ENCODE results near the gene ANKRD23.
"Not testable (repeated sequence)": the region's sequence is repeated elsewhere in the genome, so short reads cannot be mapped to it uniquely, and the experiment has no call there.

Gene ANKRD23
- total RNA-seq = 0.96 to 4.4 reads per million in 2 experiments

DNA sequence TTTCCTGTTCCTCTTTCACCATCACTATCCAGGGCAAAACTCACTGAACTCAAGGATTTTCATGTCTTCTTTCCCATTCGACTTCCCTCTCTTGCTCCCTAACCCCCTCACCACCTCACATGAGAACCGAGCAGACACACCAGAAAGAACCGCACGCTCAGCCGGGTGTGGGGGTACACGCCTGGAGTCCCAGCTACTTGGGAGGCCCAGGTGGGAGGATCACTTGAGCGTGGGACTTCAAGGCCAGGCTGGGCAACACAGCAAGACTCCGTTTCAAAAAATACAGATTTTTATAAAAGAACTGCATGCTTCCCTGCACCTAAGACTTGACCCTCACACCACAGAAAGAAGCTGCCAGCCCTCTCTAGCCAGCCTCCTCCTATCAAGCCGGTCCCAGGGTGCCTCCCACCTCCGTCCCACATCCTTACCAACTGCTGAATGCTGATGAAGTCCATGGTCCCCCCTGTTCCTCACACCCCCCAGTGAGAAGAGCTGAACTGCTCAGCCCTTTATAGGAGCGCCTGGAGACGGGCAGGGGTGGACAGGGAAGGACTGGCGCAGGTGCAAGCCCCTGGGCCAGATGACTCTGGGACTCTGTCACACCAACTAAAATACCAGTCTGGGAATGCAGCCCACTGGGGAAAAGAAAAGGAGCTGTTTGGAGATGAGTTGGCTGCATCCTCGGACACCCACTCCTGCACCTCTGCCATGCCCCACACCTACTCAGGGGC, at the start of gene ANKRD23:
TSS of gene ANKRD23 (minus strand) at position 484 of the 731 bp plus-strand sequence. CDS start at position 455, 29 bp downstream.
- DNase-seq (ENCODE audit: low read depth) = no peak

DNA sequence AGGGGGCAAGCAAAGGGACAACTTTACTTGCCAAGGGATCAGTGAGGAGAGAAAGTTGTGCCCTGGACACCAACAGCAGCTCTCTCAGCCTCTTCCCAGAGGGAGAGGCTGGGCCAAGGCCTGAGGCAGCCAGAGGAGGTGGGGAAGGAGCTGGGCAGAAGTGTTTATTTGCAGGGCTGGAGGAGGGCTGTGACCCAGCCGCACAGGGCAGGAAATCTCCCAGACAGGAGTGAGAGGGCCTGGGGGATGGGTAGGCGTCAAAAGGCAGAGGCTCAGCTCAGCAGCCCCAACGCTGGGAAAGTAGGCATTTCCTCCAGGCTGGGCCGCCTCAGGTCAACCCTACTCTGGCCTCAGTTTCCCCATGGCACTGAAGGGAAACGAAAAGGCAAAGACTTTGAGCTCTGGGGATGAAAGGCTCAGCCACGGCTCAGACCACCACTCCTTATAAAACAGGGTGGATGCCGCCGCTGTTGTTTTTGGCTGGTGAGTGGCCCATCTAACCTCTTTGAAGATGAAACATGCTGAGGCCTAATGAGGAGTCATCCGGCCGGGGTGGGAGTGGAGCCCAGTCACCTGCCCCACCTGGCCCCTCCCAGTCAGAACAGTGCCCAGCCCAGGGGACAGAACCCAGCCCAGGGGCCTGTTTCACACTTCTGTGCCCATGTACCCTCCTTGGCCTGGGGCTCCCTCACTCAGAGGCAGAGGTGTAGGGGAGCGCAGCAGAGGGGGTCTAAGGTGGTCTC, 47.9 kb upstream of the ANKRD23 start:
- DNase-seq (ENCODE audit: low read depth) = no peak

DNA sequence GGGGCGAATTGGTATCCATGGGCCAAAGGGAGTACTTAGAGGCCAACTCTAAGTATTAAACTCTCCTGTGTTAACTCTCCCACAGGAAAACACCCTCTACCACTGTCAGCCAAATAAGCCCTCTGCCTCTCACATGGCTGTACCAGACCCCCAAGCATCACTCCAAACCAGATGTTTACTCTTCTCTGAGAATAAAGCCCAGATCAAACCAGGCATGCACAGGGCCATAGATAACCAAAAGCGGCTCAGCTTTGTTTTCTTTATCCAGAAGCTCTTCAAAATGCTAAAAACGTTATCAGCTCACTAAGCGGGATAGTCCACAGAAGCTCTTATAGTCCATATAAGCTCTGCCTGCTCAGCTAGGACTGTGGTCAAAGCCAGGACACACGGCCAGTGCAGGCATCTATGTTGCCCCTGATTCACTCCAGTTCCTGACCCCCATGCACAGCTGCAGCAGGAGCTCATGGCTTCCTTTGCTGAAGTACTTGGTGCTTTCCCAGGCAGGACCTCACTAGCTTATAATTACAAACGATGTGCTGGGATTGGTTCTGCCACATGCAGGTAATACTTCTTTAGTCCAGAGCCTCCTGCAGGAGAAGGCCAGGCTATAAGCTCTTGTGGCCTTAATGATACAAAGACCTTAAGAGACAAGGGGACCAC, 47.0 kb upstream of the ANKRD23 start:
- no peak for DNase-seq (ENCODE audit: low read depth)

DNA sequence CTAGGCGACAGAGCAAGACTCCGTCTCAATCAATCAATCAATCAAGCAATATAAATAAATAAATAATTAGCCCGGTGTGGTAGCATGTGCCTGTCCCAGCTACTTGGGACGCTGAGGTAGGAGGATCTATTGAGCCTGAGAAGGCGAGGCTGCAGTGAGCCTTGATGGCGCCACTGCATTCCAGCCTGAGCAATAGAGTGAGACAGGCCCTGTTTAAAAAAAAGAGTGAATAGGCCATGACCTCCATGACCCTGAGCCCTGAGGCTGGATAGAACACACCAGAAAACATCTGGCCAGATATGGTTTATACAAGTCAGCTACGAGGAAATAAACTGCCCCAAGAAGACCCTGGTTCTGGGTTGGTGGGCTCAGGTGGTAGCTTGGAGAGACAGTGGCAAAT, 46.4 kb upstream of the ANKRD23 start:
- no peak for DNase-seq (ENCODE audit: low read depth)

DNA sequence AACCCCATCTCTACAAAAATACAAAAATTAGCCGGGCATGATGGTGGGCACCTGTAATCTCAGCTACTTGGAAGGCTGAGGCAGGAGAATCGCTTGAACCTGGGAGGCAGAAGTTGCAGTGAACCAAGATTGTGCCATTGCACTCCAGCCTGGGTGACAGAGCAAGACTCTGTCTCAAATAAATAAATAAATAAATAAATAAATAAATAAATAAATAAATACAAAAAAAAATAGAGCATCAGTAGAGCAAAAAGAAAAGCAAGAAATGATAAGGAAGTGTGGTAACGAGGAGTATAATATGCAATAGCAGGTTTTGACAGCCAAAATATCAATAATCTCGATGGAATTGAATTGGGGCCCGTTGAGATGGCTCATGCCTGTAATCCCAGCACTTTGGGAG, 45.7 kb upstream of the ANKRD23 start:
- not testable (repeated sequence) for DNase-seq (ENCODE audit: low read depth)

DNA sequence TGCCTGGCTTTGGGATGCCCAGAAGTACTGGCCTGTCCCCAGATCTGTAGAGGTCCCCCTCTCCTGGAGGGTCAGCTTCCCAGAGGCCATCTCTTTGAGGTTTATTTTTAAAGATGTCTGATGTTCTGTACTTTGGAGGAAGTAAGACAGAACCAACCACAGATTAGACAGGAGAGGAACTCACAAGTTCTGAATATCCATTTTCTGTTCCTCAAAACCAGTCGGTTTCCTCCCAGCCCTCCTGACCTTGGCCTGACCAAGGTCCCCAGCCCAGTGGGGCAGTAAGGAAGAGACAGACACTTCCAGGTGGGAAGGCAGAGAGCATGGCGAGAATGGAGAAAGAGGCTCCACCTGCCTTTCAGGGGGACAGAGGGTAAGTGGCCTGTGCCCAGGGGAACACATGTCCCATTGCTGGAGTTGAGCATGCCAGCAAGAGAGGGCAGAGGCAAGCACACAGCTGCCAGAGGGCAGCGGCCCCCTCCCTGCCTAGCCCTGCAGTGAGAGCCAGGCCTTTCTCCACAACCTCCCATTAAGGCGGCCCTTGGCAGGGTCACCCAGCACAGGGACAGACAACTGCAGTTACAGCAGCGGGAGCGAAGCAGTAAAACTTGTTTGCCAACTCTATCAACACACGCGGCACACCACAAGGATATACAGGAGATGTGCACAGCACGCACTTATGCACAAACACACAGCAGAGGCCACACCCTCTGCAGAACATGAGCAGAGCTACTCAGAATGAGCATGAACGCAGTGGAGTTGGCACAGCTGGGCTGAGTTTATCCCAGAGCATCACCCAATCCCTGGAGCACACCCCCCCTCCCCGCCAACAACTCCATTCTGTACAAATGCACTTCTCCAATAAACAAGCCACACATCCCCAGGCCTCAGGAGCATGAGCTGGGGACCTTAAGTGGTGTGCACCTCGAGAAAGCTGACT, 44.5 kb upstream of the ANKRD23 start:
- DNase-seq (ENCODE audit: low read depth) = no peak

DNA sequence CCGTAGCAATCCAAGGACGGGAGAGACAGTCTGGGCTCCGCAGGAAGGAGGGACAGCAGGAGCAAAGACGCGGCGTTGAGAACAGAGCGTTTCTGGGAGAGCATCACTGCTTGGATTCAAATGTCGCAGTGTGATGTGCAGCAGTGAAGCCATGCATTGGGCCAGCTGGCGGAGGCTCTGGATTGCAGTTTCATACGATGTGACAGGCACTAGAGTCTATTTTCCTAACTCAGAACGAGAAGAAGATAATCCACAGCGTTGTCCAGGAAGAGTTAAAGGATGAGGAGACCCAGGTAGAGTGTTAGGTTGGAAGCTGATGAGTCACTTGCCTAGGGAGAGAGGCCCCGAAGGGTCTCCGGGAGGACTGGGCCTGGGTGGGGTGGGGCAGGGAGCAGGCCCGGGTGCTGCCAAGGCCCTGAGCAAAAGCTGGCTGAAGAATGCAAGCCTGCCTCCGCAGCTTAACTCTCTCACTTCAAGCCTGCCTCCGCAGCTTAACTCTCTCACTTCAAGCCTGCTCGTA, 43.7 kb upstream of the ANKRD23 start:
- no peak for DNase-seq (ENCODE audit: low read depth)

DNA sequence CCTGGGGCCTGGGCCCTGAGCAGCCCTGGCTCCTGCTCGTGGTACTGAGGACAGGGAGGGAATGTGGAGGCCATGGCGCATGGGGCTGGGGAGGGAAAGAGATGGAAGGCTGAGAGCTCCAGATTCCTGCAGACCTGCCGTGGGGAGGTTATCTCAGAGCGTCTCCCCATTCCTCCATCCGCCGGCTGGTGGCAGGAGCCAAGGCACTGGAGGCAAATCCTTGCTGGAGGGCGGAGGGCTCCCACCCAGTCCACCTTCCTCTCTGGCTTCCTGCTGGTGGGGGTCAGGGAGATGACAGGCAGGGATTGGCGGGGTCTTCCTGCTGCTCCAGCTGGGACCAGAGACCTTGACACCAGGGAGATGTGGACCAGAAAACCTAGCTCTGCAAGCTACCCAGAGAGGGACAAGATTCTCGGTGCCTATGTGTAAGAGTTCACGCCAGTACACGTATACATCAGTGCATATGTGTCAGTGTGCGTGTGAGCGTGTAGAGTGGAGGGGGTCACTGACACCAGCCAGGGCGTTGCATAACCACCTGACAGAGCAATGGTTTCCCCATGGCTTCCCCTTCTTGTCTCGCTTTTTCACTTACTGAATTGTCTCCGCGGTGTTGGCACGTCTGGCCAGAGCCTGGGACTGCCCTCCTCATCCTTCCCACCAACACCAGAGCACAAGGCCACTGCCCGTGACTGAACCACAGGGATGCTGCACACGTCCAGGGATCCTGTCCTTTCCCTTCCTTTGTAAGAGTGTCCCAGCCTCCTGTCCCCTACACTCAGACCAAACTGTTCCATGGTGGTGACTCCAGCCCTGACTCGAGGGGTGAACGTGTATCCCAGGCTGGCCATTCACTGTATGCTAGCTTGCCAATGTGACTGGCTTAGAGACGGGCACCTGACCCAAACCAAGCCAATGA, 41.9 kb upstream of the ANKRD23 start:
- no peak for DNase-seq (ENCODE audit: low read depth)

DNA sequence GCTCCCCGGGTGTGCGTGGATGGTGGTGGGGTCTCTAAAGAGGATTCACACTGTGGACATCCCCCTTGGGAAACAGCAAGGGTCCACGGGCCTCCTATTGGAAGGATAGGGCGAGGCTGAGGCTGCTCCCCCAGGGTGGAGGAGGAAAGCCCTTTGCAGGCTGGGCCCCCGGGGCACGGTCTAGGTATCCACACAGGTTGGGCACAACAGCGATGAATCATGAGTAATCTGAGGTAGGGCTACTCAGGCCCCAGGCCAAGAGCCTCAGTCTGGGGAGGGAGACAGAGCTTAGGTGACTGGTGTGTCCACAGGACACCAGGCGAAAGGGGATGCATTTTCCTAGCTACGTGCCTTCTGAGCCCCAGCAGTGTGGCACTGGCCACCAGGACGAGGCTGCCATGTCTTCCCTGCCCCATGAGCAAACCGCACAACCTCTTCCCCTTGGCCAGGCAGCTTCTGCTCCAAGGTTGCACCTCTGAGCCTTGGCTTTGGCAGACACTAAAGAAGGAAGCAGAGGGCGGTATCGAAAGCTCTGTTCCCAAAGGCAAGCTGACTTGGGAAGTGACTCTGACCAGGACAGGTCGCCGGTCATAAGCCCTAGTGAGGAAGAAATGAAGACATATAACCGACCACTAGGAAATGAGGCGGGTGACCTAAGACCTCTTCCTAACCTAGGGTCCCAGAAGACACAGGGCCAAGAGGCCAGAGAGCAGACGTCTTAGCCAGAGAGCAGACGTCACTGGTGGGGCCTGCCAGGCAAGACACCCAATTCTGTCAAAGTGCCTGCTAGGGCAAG, 40.7 kb upstream of the ANKRD23 start:
- no peak for DNase-seq (ENCODE audit: low read depth)

DNA sequence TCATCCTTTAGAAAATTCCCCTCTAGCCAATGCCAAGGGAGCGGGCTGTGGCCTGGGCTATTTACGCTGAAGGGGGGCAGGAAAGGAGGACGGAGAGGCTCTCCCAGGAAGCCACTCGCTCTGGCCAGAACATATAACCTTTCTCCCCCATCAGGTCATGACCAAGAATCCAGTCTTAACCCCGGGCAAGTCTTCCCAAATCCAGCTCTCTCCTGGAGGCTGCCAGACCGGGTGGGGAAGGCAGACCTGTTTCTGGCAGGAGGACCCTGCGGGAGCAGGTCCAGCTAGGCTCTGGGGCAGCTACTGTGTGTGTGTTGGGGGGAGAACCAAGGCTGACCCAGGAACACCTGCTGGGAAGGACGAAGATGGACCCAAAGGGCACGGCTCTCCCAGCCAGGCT, 39.5 kb upstream of the ANKRD23 start:
- no peak for DNase-seq (ENCODE audit: low read depth)

DNA sequence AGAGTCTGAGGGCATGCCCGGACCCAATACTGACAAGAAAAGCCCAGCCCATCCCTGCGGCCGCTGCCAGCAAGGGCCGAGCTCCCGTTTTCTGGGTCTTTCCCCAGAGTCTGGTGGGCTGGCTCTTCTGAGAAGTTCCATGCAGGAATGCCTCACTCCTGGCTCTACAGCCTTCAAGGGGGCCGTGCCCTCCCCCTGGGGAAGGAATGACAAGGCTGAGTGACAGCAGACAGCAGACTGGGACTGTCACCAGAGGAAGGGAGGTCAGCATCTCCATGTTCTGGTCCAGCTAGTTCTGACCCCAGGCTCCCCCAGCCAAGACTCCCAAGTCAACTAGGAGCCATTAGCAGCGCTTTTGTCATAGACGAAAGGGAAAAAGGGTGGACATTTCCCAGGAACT, 39.1 kb upstream of the ANKRD23 start:
- no peak for DNase-seq (ENCODE audit: low read depth)

DNA sequence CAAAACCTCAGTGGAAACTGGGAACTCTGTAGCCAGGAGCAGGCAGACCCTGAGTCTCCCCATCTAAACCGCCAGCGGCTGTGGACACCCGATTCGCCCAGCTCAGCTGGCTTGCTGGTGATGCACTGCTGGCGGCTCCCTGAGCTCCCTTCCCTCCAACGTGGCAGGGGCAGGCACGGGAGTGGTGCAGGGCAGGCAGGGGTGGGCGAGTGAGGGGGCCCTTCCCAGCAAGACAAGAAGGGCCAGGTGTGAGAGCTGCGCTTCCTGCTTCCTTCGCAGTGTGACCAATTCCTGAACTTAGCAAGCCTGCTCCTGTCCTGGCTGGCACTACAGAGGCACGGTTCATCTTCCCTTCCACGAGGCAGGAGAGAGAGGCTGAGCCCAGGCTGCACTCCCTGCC, 38.4 kb upstream of the ANKRD23 start:
- no peak for DNase-seq (ENCODE audit: low read depth)

DNA sequence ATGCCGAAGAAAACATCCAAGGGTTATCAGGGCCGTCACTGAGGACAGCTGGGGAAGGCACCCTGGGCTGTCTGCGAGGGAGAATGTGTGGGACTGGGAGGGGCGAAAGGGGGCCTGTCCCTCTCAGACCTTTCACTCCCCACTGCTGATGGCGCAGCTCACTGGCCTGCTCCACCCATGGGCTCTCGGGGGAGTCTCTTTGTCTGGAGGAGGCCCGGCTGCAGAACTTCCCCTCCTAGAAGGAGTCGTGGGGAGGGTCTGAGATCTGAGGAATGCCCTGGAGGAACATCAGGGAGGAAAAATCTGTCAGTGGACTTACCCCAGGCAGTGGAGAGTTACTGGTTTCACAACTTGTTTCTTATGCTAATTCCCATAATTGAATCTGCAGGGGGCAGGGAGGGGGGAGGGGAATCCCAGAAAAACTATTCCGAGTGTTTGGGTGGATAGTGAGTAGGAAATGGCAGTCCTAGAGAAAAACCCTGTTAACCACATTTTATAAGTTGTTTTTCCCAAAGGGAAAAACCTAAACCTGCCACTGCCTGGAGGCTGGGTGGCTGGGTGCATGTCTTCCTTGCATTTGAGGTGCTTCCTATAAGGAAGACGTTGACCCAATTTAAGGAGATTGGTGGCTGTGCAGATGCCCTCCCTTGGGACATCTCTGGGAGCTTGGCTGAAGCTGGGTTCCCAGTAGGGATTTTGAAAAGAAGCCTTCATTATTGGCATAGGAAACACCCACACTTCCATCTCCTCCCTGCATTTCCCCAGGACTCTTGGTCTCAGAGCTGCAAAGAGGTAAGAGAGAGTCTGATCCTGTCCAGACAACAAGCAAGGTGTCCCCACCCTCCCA, 37.8 kb upstream of the ANKRD23 start:
- no peak for DNase-seq (ENCODE audit: low read depth)

DNA sequence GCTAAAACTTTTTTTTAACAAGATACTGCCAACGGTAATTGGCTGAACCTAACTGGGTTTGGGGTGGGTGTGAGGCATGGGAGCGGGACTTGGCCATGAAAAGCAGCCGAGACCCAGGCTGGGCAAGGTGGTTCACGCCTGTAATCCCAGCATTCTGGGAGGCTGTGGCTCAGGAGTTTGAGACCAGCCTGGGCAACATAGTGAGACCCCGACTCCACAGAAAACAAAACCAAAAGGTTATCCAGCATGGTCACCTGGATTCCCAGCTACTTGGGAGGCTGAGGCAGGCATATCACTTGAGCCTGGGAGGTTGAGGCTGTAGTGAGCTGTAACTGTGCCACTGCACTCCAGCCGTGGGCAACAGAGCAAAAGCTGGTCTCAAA, 37.1 kb upstream of the ANKRD23 start:
- DNase-seq (ENCODE audit: low read depth) = no peak

DNA sequence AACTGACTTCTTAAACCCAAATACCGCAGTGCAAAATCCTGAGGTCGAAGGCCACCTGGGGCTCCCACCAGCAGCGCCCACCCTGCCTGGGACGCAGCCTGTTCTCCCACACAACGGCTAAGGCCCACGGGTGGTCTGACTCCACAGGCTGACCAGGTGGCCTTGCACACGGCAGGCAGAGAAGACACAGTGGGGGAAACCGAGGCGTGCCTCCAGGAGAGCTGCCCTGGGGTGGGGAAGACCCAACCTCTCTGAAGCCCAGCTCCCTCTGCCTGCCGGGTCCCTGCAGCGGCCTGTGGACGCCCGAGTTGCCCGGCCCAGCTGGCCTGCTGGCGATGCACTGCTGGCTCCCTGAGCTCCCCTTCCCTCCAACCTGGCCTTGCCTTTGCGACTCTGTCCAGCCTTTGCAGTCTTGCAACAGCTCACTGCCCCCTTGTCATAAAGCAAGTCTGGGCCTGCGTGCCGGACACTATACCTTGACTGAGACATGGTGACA, 35.8 kb upstream of the ANKRD23 start:
- DNase-seq (ENCODE audit: low read depth) = no peak

DNA sequence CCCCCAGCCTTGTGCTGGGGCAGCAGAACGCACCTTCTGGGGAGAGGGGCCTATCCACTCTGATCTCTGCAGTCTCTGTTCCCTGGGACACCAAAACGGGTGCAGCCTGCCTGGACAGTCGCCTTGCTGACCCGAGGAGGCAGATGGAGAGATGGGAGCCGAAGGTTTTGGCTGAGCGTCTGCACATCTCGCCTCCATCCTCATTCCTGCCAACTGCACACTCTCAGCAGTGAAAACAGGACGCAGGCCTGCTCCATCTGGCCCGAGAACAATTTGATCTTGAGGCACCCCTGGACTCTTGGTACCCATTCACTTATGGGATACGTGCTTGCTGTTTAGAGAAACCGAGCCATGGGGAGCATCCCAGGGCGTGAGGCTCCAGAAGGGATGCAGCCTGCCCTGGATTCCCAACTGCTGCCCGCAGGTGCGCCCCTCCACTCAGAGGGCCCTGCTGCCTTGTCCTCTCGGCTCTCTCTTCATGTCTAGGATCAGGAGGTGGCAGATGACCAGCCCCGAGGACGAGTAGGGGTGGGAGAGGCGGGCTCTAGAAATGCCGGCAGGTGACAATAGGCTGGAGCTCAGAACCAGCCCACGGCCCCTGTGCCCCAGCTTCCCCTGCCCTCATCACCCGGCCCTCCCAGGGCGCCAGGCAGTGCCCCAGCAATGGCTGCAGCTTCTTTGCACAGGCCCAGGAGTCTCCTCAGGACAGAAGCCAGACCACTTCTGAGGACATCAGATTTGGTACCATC, 35.1 kb upstream of the ANKRD23 start:
- DNase-seq (ENCODE audit: low read depth) = no peak

DNA sequence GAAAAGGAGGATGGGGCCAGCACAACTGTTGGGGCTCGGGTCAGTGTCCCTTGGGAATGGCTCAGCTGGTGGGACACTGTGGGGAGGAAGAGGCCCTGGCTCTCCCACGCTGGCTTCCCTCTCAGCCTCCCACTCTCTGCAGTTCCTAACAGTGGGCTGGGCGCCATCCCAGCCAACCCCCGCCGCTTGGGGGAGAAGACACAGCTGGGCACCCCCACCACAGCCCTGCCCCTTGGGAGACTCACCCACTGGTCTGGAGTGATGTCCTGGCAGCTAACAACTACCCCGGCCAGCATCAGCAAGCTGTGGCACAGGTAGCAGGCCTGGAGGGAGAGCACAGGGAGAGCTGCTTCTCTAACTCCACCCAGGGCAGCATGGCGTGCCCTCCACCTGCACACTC, 34.4 kb upstream of the ANKRD23 start:
- DNase-seq (ENCODE audit: low read depth) = no peak

DNA sequence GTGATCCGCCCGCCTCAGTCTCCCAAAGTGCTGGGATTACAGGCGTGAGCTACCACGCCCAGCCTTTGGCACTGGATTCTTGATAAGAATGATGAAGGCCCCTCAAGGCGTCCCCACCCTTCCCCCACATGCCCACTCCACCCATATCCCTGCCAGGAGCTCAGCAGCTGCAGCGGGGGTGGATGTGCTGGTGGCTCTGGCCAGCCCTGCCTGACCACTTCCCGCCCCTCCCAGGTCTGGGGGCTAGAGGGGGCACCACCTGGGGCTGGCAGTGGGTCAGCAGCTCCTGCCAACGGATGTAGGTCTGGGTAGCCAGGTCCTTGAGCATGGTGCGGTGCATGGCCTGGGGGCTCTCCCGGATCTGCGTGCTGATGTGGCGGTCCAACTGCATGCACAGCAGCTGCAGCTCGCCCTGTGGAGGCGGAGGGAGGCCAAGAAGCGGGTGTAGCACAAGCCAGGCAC, 33.8 kb upstream of the ANKRD23 start:
- DNase-seq (ENCODE audit: low read depth) = no peak

All from T follicular helper cell (primary cell).